IMR-90 (cell line): ENCODE data around the gene CSF1. TPM values are rescaled to one million over a fixed set of nuclear protein-coding genes. Genes with fewer than 3 reads are reported as not detected.

Experiments used
- ATAC-seq: fragments of 200-7000 bp; cut with Tn5 transposase; 2 replicates; pipeline ENCODE4 v1.9.1; 2020; ENCODE audit warnings: low read depth, mild to moderate bottlenecking, moderate library complexity
- BruUV-seq: library from RNA; stranded (reverse); fragments of 400-500 nt; replicated peaks from 2 replicates; lab custom pipeline; 2021; lab: Mats Ljungman, UMichigan
- CTCF ChIA-PET: fragments of 300-600 bp; formaldehyde crosslinking; extraction: SDS; loops from one replicate; lab custom pipeline; 2021; ENCODE audit warnings: antibody characterized with exemption; lab: Yijun Ruan, JAX
- POLR2A ChIA-PET: fragments of 300-600 bp; sonication (Branson Sonifier 250); formaldehyde crosslinking; loops from one replicate; lab custom pipeline; 2022; ENCODE audit warnings: antibody characterized with exemption; ENCODE audit not compliant: unreplicated experiment; lab: Charles Lee
- DNase-seq: peaks from one replicate; pipeline ENCODE4 v3.0.0; 2013
- H2AFZ ChIP-seq: replicated peaks from 2 replicates; pipeline ENCODE3; 2013; ENCODE audit warnings: low read length, mild to moderate bottlenecking; ENCODE audit not compliant: poor library complexity
- H2AK5ac ChIP-seq: 2 replicates; pipeline ENCODE4 v1.6.1; 2013; ENCODE audit warnings: low read depth, low read length, inconsistent platforms
- H2AK9ac ChIP-seq: replicated peaks from 2 replicates; pipeline ENCODE3; 2013; ENCODE audit warnings: mild to moderate bottlenecking, low read depth, low read length, moderate library complexity; ENCODE audit not compliant: poor library complexity
- H2BK120ac ChIP-seq: 2 replicates; pipeline ENCODE4 v1.6.1; 2013; ENCODE audit warnings: low read depth, low read length, inconsistent platforms
- H2BK15ac ChIP-seq: 3 replicates; pipeline ENCODE4 v1.6.1; 2013; ENCODE audit warnings: low read depth, low read length, inconsistent platforms
- H2BK20ac ChIP-seq: 2 replicates; pipeline ENCODE4 v1.6.1; 2013; ENCODE audit warnings: low read depth, mild to moderate bottlenecking, inconsistent platforms, low read length, moderate library complexity
- H2BK5ac ChIP-seq: 2 replicates; pipeline ENCODE4 v1.6.1; 2013; ENCODE audit warnings: mild to moderate bottlenecking, low read depth, low read length, inconsistent platforms; ENCODE audit not compliant: poor library complexity, severe bottlenecking
- H3K14ac ChIP-seq: replicated peaks from 2 replicates; pipeline ENCODE4 v1.6.1; 2013; ENCODE audit warnings: low read depth, low read length, inconsistent platforms
- H3K18ac ChIP-seq: 2 replicates; pipeline ENCODE4 v1.6.1; 2013; ENCODE audit warnings: low read depth, low read length, control low read depth
- H3K23ac ChIP-seq: 2 replicates; pipeline ENCODE4 v1.6.1; 2013; ENCODE audit warnings: low read depth, low read length, inconsistent platforms
- H3K27ac ChIP-seq: 2 replicates; pipeline ENCODE4 v1.5.1; 2013; ENCODE audit warnings: mild to moderate bottlenecking, control low read depth, low read length; ENCODE audit not compliant: insufficient read depth
- H3K27me3 ChIP-seq: 2 replicates; pipeline ENCODE4 v1.6.1; 2013; ENCODE audit warnings: low read length; ENCODE audit not compliant: control insufficient read depth, insufficient read depth
- H3K36me3 ChIP-seq: 2 replicates; pipeline ENCODE4 v1.6.1; 2013; ENCODE audit warnings: low read length, mixed read lengths; ENCODE audit not compliant: control insufficient read depth, insufficient read depth
- H3K4ac ChIP-seq: 2 replicates; pipeline ENCODE4 v1.6.1; 2013; ENCODE audit warnings: low read depth, low read length, inconsistent platforms
- H3K4me1 ChIP-seq: 2 replicates; pipeline ENCODE4 v1.6.1; 2013; ENCODE audit warnings: low read length, mixed read lengths; ENCODE audit not compliant: control insufficient read depth, insufficient read depth
- H3K4me2 ChIP-seq: 2 replicates; pipeline ENCODE4 v1.6.1; 2013; ENCODE audit warnings: low read depth, mild to moderate bottlenecking, control low read depth, low read length, moderate library complexity
- H3K4me3 ChIP-seq: 2 replicates; pipeline ENCODE4 v1.5.1; 2013; ENCODE audit warnings: low read depth, mild to moderate bottlenecking, control low read depth, low read length, moderate library complexity; ENCODE audit not compliant: insufficient read depth
- H3K56ac ChIP-seq: 2 replicates; pipeline ENCODE4 v1.6.1; 2013; ENCODE audit warnings: low read length, inconsistent platforms; ENCODE audit not compliant: insufficient read depth; ENCODE audit errors: extremely low read depth
- H3K79me1 ChIP-seq, 2 experiments: 2 replicates each; pipeline ENCODE4 v1.6.1; 2013; ENCODE audit warnings: low read length in 2 of 2, inconsistent platforms in 1 of 2, low read depth in 1 of 2
- H3K9ac ChIP-seq: 2 replicates; pipeline ENCODE4 v1.6.1; 2013; ENCODE audit warnings: low read depth, low read length, control low read depth
- H3K9me1 ChIP-seq: 2 replicates; pipeline ENCODE4 v1.6.1; 2013; ENCODE audit warnings: low read length, inconsistent platforms; ENCODE audit not compliant: insufficient read depth
- H3K9me3 ChIP-seq: 2 replicates; pipeline ENCODE4 v1.6.1; 2013; ENCODE audit warnings: low read length; ENCODE audit not compliant: control insufficient read depth, insufficient read depth
- H4K20me1 ChIP-seq: 2 replicates; pipeline ENCODE4 v1.6.1; 2013; ENCODE audit warnings: low read length, inconsistent platforms; ENCODE audit not compliant: insufficient read depth
- H4K5ac ChIP-seq: 2 replicates; pipeline ENCODE4 v1.6.1; 2013; ENCODE audit warnings: mild to moderate bottlenecking, low read depth, low read length, control low read depth
- H4K8ac ChIP-seq, 2 experiments: 2 replicates each; pipeline ENCODE4 v1.6.1; 2013; ENCODE audit warnings: low read depth in 2 of 2, low read length in 2 of 2, control low read depth in 1 of 2, inconsistent platforms in 1 of 2
- H4K91ac ChIP-seq: 2 replicates; pipeline ENCODE4 v1.6.1; 2013; ENCODE audit warnings: low read depth, low read length, inconsistent platforms; ENCODE audit not compliant: insufficient read depth
- BHLHE40 ChIP-seq: fragments of 150-350 bp; IDR thresholded peaks from 2 replicates; pipeline ENCODE4 v1.6.1; 2016; ENCODE audit warnings: mild to moderate bottlenecking, low read depth, low read length
- CEBPB ChIP-seq: IDR thresholded peaks from 2 replicates; pipeline ENCODE4 v1.6.1; 2012; ENCODE audit warnings: low read depth, low read length, improper control_type of control experiment
- CHD1 ChIP-seq: IDR thresholded peaks from 2 replicates; pipeline ENCODE4 v1.6.1; 2012; ENCODE audit warnings: low read depth, low read length, improper control_type of control experiment
- CTCF ChIP-seq: conservative IDR thresholded peaks from 2 replicates; pipeline ENCODE4 v1.5.1; 2012; ENCODE audit warnings: mild to moderate bottlenecking, low read depth, low read length, improper control_type of control experiment
- FOS ChIP-seq: fragments of 150-350 bp; IDR thresholded peaks from 2 replicates; pipeline ENCODE4 v1.6.1; 2016; ENCODE audit warnings: low read depth, low read length
- MAFK ChIP-seq: IDR thresholded peaks from 2 replicates; pipeline ENCODE4 v1.6.1; 2012; ENCODE audit warnings: low read depth, low read length, improper control_type of control experiment
- MAZ ChIP-seq: IDR thresholded peaks from 2 replicates; pipeline ENCODE4 v1.6.1; 2012; ENCODE audit warnings: low read depth, mild to moderate bottlenecking, low read length, improper control_type of control experiment, moderate library complexity, borderline replicate concordance
- MXI1 ChIP-seq: IDR thresholded peaks from 2 replicates; pipeline ENCODE4 v1.6.1; 2012; ENCODE audit warnings: low read depth, mild to moderate bottlenecking, low read length, moderate library complexity, borderline replicate concordance
- NFE2L2 ChIP-seq: fragments of 150-350 bp; IDR thresholded peaks from 2 replicates; pipeline ENCODE4 v1.6.1; 2016; ENCODE audit warnings: low read depth, mild to moderate bottlenecking, low read length
- POLR2A ChIP-seq: IDR thresholded peaks from 2 replicates; pipeline ENCODE4 v1.6.1; 2012; ENCODE audit warnings: mild to moderate bottlenecking, low read depth, low read length
- RAD21 ChIP-seq: IDR thresholded peaks from 2 replicates; pipeline ENCODE4 v1.6.1; 2012; ENCODE audit warnings: low read length, improper control_type of control experiment
- RCOR1 ChIP-seq: IDR thresholded peaks from 2 replicates; pipeline ENCODE4 v1.6.1; 2012; ENCODE audit warnings: mild to moderate bottlenecking, low read length, improper control_type of control experiment; ENCODE audit not compliant: insufficient replicate concordance
- RFX5 ChIP-seq: IDR thresholded peaks from 2 replicates; pipeline ENCODE4 v1.8.0; 2012; ENCODE audit warnings: low read depth, mild to moderate bottlenecking, low read length, moderate library complexity
- SMC3 ChIP-seq: fragments of 150-350 bp; IDR thresholded peaks from 2 replicates; pipeline ENCODE4 v1.6.1; 2016; ENCODE audit warnings: low read depth, mild to moderate bottlenecking, antibody characterized with exemption, low read length, moderate library complexity
- WGBS, 2 experiments: methylation state at CpG; one replicate each; pipeline versions ENCODE4 v1.1.5 to v1.1.7; 2013; ENCODE audit warnings: missing lambda C conversion rate in 2 of 2; ENCODE audit not compliant: insufficient read length in 1 of 2; ENCODE audit errors: extremely low coverage in 2 of 2; 5-methylcytosine and 5-hydroxymethylcytosine counted together
- dilution Hi-C: fragments of 300-500 bp; cut with HindIII; formaldehyde crosslinking; loops from one replicate; pipeline ENCODE4 v1.14.3; 2018; ENCODE audit warnings: low sequenced_read_pairs; ENCODE audit not compliant: unreplicated experiment
- in situ Hi-C: fragments of 300-500 bp; cut with MboI; formaldehyde crosslinking; loops from 3 replicates; pipeline ENCODE4 v1.14.3; 2019; ENCODE audit warnings: low sequenced_read_pairs, inconsistent platforms, mixed read lengths
- intact Hi-C: fragments of 100-400 bp; cut with micrococcal nuclease; formaldehyde crosslinking; loops from 2 replicates; pipeline ENCODE4 v1.10.0; 2022
- polyA plus RNA-seq, 3 experiments: library from polyadenylated mRNA; depleted of rRNA; stranded (reverse); fragments of >200 nt; gene quantifications; 2 replicates each; pipeline ENCODE4 v1.2.3, GENCODE V29; 2012; ENCODE audit warnings: low replicate concordance in 1 of 3
- total RNA-seq: library from RNA; depleted of rRNA; stranded (reverse); fragments of >200 nt; gene quantifications from 2 replicates; pipeline ENCODE4 v1.2.3, GENCODE V29; 2012
- TF ChIP-seq, protein P1 (sequence below): fragments of 150-350 bp; IDR thresholded peaks from 2 replicates; pipeline ENCODE4 v1.6.1; 2016; ENCODE audit warnings: low read depth, mild to moderate bottlenecking, low read length, moderate library complexity, borderline replicate concordance

The CSF1 gene
- total and polyA plus RNA-seq, 2 of the 4 experiments (the other 2 are of a cell fraction) = 14.3 to 22.0 TPM

DNA sequence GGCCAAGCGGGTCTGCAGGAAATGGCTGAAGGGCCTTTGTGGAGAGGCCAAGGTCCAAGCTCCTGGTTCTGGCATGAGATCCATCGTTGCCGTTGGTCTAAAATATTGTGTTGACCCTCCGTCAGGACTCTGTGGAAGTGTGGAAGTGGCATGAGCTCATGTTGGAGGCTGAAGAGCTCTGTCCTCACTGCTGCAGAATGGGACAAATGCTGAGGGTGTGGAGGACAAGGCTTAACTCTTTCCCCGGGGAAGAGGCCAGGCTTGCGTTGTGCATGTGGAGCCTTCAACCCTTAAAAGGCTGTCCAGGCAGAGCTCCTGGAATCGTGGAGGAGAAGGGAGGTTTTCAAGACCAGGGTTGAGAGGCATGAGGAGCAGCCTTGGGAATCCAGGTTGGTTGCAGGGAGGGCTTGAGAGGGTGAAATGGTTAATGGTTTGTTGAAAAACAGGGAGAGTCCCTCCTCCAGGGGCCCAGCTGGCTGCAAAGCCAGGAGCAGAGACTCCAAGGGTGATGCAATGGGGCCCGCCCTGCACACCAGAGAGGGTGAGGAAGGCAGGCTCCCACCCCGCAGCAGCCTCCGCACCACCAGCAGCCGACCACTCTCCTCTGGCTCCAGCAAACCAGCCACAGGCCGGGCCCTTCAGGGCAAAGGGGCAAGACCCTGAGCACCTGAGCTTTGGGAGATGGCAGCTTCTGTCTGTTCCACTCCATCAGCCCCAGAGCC is 67.2 kb downstream of the CSF1 start:
- POLR2A ChIA-PET = no interaction called here
- TF ChIP-seq MAFK = no peak
- no peak for TF ChIP-seq RCOR1
- TF ChIP-seq CEBPB = no peak
- no peak for TF ChIP-seq SMC3
- TF ChIP-seq RFX5 = no peak
- no peak for TF ChIP-seq BHLHE40
- TF ChIP-seq NFE2L2 = no peak
- no peak for TF ChIP-seq CTCF
- TF ChIP-seq FOS = no peak
- TF ChIP-seq, protein P1, sequence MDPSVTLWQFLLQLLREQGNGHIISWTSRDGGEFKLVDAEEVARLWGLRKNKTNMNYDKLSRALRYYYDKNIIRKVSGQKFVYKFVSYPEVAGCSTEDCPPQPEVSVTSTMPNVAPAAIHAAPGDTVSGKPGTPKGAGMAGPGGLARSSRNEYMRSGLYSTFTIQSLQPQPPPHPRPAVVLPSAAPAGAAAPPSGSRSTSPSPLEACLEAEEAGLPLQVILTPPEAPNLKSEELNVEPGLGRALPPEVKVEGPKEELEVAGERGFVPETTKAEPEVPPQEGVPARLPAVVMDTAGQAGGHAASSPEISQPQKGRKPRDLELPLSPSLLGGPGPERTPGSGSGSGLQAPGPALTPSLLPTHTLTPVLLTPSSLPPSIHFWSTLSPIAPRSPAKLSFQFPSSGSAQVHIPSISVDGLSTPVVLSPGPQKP = no peak
- TF ChIP-seq MAZ = no peak
- no peak for TF ChIP-seq MXI1
- no peak for TF ChIP-seq RAD21
- TF ChIP-seq POLR2A = no peak
- no peak for TF ChIP-seq CHD1

More for the DNA sequence above, 67.2 kb downstream of the CSF1 start:
- no TSS peak for BruUV-seq
- in situ Hi-C loops = loop anchor here (5.0 kb wide), 1 partner anchor 61 kb away; no protein-coding TSS in a partner anchor
- DNase-seq = no peak
- peak overlapping the region; percentile 61 for H2BK5ac ChIP-seq
- H2AK5ac ChIP-seq = peak overlapping the region; percentile 99
- H3K27me3 ChIP-seq = no peaks in the 10 kb centered on the region
- H3K9me1 ChIP-seq = peaks cover 23% of the 10 kb centered on the region
- H3K4me2 ChIP-seq = no peak overlapping the region
- H3K56ac ChIP-seq = no peak overlapping the region
- peak overlapping the region; percentile 78 for H3K14ac ChIP-seq
- H4K5ac ChIP-seq = peak overlapping the region; percentile 81
- no peaks in the 10 kb centered on the region for H3K36me3 ChIP-seq
- CTCF ChIA-PET = no interaction called here
- WGBS, 2 experiments = 97% methylated on average over 6 of the region's 12 CpGs; no CpG with 5 or more reads in 1 of the 2 experiments
- H4K8ac ChIP-seq = peak overlapping the region; percentile 70 to 87; a peak in 2 of 4 replicates
- no peak overlapping the region for H3K4me3 ChIP-seq
- peak overlapping the region; percentile 100 for H2BK120ac ChIP-seq
- H3K27ac ChIP-seq = no peak overlapping the region; the same call in 1 of the 2 replicates
- H2AFZ ChIP-seq = no peak overlapping the region
- H4K20me1 ChIP-seq = no peaks in the 10 kb centered on the region
- intact Hi-C loops = loop anchor here (2.0 kb wide), 1 partner anchor 59 kb away; no protein-coding TSS in a partner anchor
- dilution Hi-C loops = no loop called here
- peaks cover 27% of the 10 kb centered on the region for H3K4me1 ChIP-seq
- no peak overlapping the region for H3K23ac ChIP-seq
- no peaks in the 10 kb centered on the region for H3K79me1 ChIP-seq
- peak overlapping the region; percentile 73 for H3K18ac ChIP-seq
- H2AK9ac ChIP-seq = peak overlapping the region; percentile 52
- ATAC-seq = no peak
- peak overlapping the region; percentile 81 for H2BK20ac ChIP-seq
- peaks cover 12% of the 10 kb centered on the region for H3K9me3 ChIP-seq
- no peak overlapping the region for H3K9ac ChIP-seq
- H3K4ac ChIP-seq = peak overlapping the region; percentile 99
- H2BK15ac ChIP-seq = peak overlapping the region; percentile 99; the same call in 2 of the 3 replicates
- H4K91ac ChIP-seq = peak overlapping the region; percentile 97
